Activated CD4-positive, CD25-positive, alpha-beta regulatory T cell treated with anti-CD3 and anti-CD28 coated beads, Interleukin-2, amount 50 U/mL, for 24 hours (primary cell): Measurements from ENCODE around the gene RBM34.
"Not testable (repeated sequence)": the region's sequence is repeated elsewhere in the genome, so short reads cannot be mapped to it uniquely, and the experiment has no call there.

ENCODE experiments used
- ATAC-seq, 2 donors: fragments of 150-1000 bp; cut with Tn5 transposase; one replicate each; pipeline ENCODE4 v1.10.0; 2021; ENCODE audit warnings: mild to moderate bottlenecking in 1 of 2, moderate library complexity in 1 of 2

The RBM34 gene

GRCh38 chr1:235091319-235092044, 69.6 kb downstream of the RBM34 start:
- ATAC-seq: not testable (repeated sequence)

- no peak for ATAC-seq
Observed at GRCh38 chr1:235090406-235091069, 70.5 kb downstream of the RBM34 start.

GRCh38 chr1:235088907-235089306, 72.1 kb downstream of the RBM34 start:
- ATAC-seq: no peak

DNA sequence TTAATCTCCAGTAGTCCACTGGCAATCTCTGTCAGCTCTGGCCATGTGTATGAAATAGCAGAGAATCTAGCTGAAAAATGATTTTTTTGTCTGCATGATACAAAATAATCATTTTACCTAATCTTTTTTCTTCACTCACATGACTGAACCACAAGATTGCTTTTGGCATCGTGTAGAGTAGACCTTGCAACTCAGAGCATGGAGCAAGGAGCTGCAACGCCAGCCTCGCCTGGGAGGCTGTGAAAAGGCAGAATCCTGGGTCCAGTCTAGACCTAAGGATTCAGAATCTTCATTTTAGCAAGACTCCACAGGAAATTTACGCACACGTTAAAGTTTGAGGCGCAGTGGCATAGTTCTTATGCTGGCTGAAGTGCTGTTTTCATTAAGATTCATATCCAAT, 72.6 kb downstream of the RBM34 start:
- no peak for ATAC-seq

DNA sequence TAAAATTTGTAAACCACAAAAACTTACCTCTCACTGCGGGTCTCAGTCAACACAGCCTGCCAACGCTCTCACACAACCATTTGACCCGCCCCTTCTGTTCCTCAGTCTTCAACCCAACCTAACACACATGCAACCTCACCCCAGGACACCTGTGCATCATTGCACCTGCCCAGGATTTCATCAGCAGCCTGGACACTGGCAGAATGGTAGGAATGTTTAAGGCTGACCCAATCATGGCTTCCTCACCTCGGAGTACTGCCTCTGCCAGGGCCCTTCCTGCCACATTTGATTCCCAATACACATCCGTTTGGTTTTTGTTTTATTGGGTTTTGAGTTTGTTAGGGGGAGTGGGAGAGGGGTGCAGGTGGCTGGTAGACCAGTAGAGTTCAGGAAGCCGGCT, 73.1 kb downstream of the RBM34 start:
- ATAC-seq: no peak

GRCh38 chr1:235085411-235086117, 75.5 kb downstream of the RBM34 start:
- not testable (repeated sequence) for ATAC-seq
